Endothelial cell of umbilical vein (primary cell): Measurements from ENCODE around the gene P3H1. TPM values are rescaled to one million over a fixed set of nuclear protein-coding genes. Genes with fewer than 3 reads are reported as not detected.
"Not testable (repeated sequence)": the region's sequence is repeated elsewhere in the genome, so short reads cannot be mapped to it uniquely, and the experiment has no call there.

ENCODE experiments used
- BruUV-seq: library from RNA; stranded (reverse); fragments of 400-500 nt; replicated peaks from 2 replicates; lab custom pipeline; 2021; lab: Mats Ljungman, UMichigan
- CTCF ChIA-PET: fragments of 300-600, 350-600 bp; sonication (Branson Sonifier 250); formaldehyde crosslinking; loops from one replicate; lab custom pipeline; 2021; ENCODE audit warnings: antibody characterized with exemption, inconsistent platforms; lab: Charles Lee
- POLR2A ChIA-PET: fragments of 300-600, 350-600 bp; sonication (Branson Sonifier 250); formaldehyde crosslinking; loops from one replicate; lab custom pipeline; 2021; ENCODE audit warnings: antibody characterized with exemption, inconsistent platforms; lab: Charles Lee
- DNase-seq: peaks from one replicate; pipeline ENCODE4 v3.0.0-alpha.2; 2011; ENCODE audit warnings: low read depth, low spot score
- FAIRE-seq: peaks from 2 replicates; lab custom pipeline; 2011; peaks lifted over from hg19 to GRCh38; lab: Jason Lieb, UNC
- H2AFZ ChIP-seq: 2 replicates; pipeline ENCODE4 v1.6.0; 2012; ENCODE audit warnings: low read depth, low read length, control low read depth, inconsistent platforms
- H3K27ac ChIP-seq: 2 replicates; pipeline ENCODE4 v1.5.1; 2011; ENCODE audit warnings: low read depth, mild to moderate bottlenecking, control low read depth, low read length, moderate library complexity; ENCODE audit not compliant: insufficient read depth
- H3K27me3 ChIP-seq, 2 experiments: 2 replicates each; pipeline versions ENCODE4 v1.6.0 to v1.6.1; 2011; ENCODE audit warnings: low read length in 2 of 2, mixed read lengths in 1 of 2; ENCODE audit not compliant: control insufficient read depth in 2 of 2, insufficient read depth in 2 of 2
- H3K36me3 ChIP-seq, 2 experiments: 2 replicates in 1 of 2; 3 replicates in 1 of 2; pipeline ENCODE4 v1.5.1; 2011; ENCODE audit warnings: low read length in 2 of 2, mild to moderate bottlenecking in 1 of 2, moderate library complexity in 1 of 2; ENCODE audit not compliant: control insufficient read depth in 2 of 2, insufficient read depth in 2 of 2; ENCODE audit errors: extremely low read depth in 1 of 2
- H3K4me1 ChIP-seq: 3 replicates; pipeline ENCODE4 v1.5.1; 2011; ENCODE audit warnings: mild to moderate bottlenecking, low read length; ENCODE audit not compliant: control insufficient read depth, insufficient read depth; ENCODE audit errors: extremely low read depth
- H3K4me2 ChIP-seq: 2 replicates; pipeline ENCODE4 v1.6.1; 2011; ENCODE audit warnings: low read length, control low read depth, mixed read lengths; ENCODE audit not compliant: insufficient read depth
- H3K4me3 ChIP-seq, 3 experiments: fragments of 200-600 bp in 1 of 3; sonication (generic), shearing (Covaris generic) in 1 of 3; replicated peaks in 1 of 3; 2 replicates each; pipeline ENCODE4 v1.5.1; 2011 to 2016; ENCODE audit warnings: control low read depth in 3 of 3, low read length in 3 of 3, mild to moderate bottlenecking in 2 of 3, inconsistent platforms in 1 of 3, low read depth in 1 of 3, moderate library complexity in 1 of 3; ENCODE audit not compliant: insufficient read depth in 1 of 3
- H3K79me2 ChIP-seq: 2 replicates; pipeline ENCODE4 v1.6.0; 2012; ENCODE audit warnings: low read length, inconsistent platforms; ENCODE audit not compliant: control insufficient read depth, insufficient read depth
- H3K9ac ChIP-seq: replicated peaks from 2 replicates; pipeline ENCODE3; 2011; ENCODE audit warnings: low read length, control low read depth; ENCODE audit not compliant: insufficient read depth; ENCODE audit errors: extremely low read depth
- H3K9me1 ChIP-seq: replicated peaks from 3 replicates; pipeline ENCODE4 v1.6.0; 2011; ENCODE audit warnings: mild to moderate bottlenecking, low read length; ENCODE audit not compliant: control insufficient read depth, insufficient read depth; ENCODE audit errors: extremely low read depth
- H3K9me3 ChIP-seq: replicated peaks from 2 replicates; pipeline ENCODE4 v1.5.1; 2012; ENCODE audit warnings: low read length, inconsistent platforms; ENCODE audit not compliant: control insufficient read depth, insufficient read depth
- H4K20me1 ChIP-seq: replicated peaks from 2 replicates; pipeline ENCODE3; 2011; ENCODE audit warnings: mild to moderate bottlenecking, low read length; ENCODE audit not compliant: control insufficient read depth, insufficient read depth; ENCODE audit errors: extremely low read depth
- EZH2 ChIP-seq: IDR thresholded peaks from 2 replicates; pipeline ENCODE4 v1.6.1; 2012; ENCODE audit warnings: borderline replicate concordance, low read depth, mild to moderate bottlenecking, moderate library complexity, low read length, inconsistent platforms; ENCODE audit not compliant: severe bottlenecking
- FOS ChIP-seq: IDR thresholded peaks from 2 replicates; pipeline ENCODE4 v1.6.1; 2011; ENCODE audit warnings: mild to moderate bottlenecking, low read length, moderate library complexity, borderline replicate concordance; ENCODE audit not compliant: insufficient read depth
- GATA2 ChIP-seq: IDR thresholded peaks from 2 replicates; pipeline ENCODE4 v1.7.0; 2011; ENCODE audit warnings: low read depth, mild to moderate bottlenecking, moderate library complexity, mixed read lengths, low read length; ENCODE audit not compliant: insufficient read length, insufficient read depth
- JUN ChIP-seq: IDR thresholded peaks from 2 replicates; pipeline ENCODE4 v1.6.1; 2011; ENCODE audit warnings: borderline replicate concordance, low read depth; ENCODE audit not compliant: insufficient read length, insufficient read depth
- MYC ChIP-seq: IDR thresholded peaks from one replicate; pipeline ENCODE4 v1.6.1; 2011; ENCODE audit warnings: mild to moderate bottlenecking, low read depth, low read length
- POLR2A ChIP-seq: IDR thresholded peaks from 2 replicates; pipeline ENCODE4 v1.6.1; 2012; ENCODE audit warnings: low read depth, mild to moderate bottlenecking, control low read depth, low read length
- POLR2AphosphoS5 ChIP-seq: IDR thresholded peaks from 2 replicates; pipeline ENCODE4 v1.6.1; 2012; ENCODE audit warnings: low read depth, mild to moderate bottlenecking, control low read depth, low read length, moderate library complexity; ENCODE audit not compliant: insufficient read depth
- dilution Hi-C: fragments of 300-500 bp; cut with MboI; formaldehyde crosslinking; loops from one replicate; pipeline ENCODE4 v1.15.0; 2019; ENCODE audit warnings: low sequenced_read_pairs; ENCODE audit not compliant: extremely low pct_ligation_motif_present
- intact Hi-C: fragments of 100-400 bp; cut with micrococcal nuclease; formaldehyde crosslinking; loops from one replicate; pipeline ENCODE4 v1.10.0; 2022
- polyA plus RNA-seq, 4 experiments: library from polyadenylated mRNA; depleted of rRNA in 3 of 4; stranded (reverse) in 3 of 4; unstranded in 1 of 4; fragments of >200 nt; gene quantifications; 2 replicates each; pipeline versions ENCODE4 v1.2.1 to v1.2.3, GENCODE V29; 2011 to 2012; ENCODE audit warnings: missing spikeins in 1 of 4
- total RNA-seq: library from RNA; stranded (reverse); gene quantifications from 2 replicates; pipeline ENCODE4 v1.2.3, GENCODE V29; 2021
- TF ChIP-seq, protein P1 (sequence below): IDR thresholded peaks from 2 replicates; pipeline ENCODE4 v1.6.1; 2011; ENCODE audit not compliant: insufficient read depth, insufficient read length
- TF ChIP-seq, protein P2 (sequence below), 2 donors: IDR thresholded peaks; 1 replicate in 1 of 2; 2 replicates in 1 of 2; pipeline ENCODE4 v1.5.1; 2011; ENCODE audit warnings: low read length in 2 of 2, mild to moderate bottlenecking in 2 of 2, moderate library complexity in 2 of 2, control low read depth in 1 of 2, inconsistent platforms in 1 of 2, low read depth in 1 of 2; ENCODE audit not compliant: insufficient read depth in 1 of 2; ENCODE audit errors: extremely low read depth in 1 of 2

The P3H1 gene
- total and polyA plus RNA-seq, 2 donors (not counting 3 experiments of a cell fraction or from before 2014, with no cell fraction given) = 136 to 194 TPM

DNA sequence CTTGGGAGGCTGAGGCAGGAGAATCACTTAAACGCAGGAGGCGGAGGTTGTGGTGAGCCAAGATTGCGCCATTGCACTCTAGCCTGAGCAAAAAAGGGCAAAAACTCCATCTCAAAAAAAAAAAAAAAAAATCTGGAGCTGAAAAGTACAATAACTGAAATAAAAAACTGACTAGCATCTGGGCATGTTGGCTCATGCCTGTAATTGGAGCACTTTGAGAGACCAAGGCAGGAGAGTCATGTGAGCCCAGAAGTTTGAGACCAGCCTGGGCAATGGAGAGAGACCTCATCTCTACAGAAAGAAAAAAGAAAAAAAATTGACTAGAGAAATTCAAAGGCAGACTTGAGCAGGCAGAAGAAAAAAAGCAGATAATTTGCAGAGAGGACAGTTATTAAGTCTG lies 44.9 kb downstream of the P3H1 start:
- no peak overlapping the region for H2AFZ ChIP-seq
- no peak overlapping the region for H3K4me3 ChIP-seq
- dilution Hi-C loops (no loop called here), intact Hi-C loops (no loop called here)
- H3K4me2 ChIP-seq = no peak overlapping the region
- no peak overlapping the region for H3K27ac ChIP-seq
- H3K79me2 ChIP-seq = no peaks in the 10 kb centered on the region
- ChIA-PET CTCF (interaction anchor here (0.6 kb wide), 2 partner anchors 37 to 613 kb away, joined by 3 read pairs; no protein-coding TSS in a partner anchor), POLR2A (no interaction called here)
- no peaks in the 10 kb centered on the region for H3K9me3 ChIP-seq
- no peaks in the 10 kb centered on the region for H3K36me3 ChIP-seq
- no peaks in the 10 kb centered on the region for H4K20me1 ChIP-seq
- FAIRE-seq = no peak
- H3K9ac ChIP-seq = no peak overlapping the region
- no TSS peak for BruUV-seq
- no peaks in the 10 kb centered on the region for H3K9me1 ChIP-seq
- no peaks in the 10 kb centered on the region for H3K27me3 ChIP-seq
- H3K4me1 ChIP-seq = no peaks in the 10 kb centered on the region
- no peak for TF ChIP-seq EZH2
- DNase-seq = no peak

DNA sequence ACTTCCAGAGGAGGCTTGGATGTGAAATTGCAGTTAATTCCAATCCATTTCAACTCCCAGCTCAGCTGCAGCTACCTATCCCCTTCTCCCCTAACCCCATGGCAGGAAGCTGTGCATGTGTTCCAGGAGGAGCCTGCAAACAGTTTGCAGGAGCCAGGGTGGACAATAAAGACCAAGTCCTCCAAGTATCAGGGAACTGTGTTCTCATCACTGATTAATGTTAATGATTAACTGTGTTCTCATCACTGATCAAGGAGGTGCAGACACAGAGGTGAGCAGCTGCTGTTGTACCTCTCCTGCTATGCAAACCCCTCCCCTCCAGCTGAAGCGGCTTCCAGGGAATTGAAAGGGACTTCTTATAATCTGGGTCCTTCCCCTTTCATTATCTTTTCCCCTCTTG lies 46.0 kb downstream of the P3H1 start:
- Histone ChIP-seq H3K4me3 (no peak overlapping the region), H4K20me1 (no peaks in the 10 kb centered on the region), H3K27me3 (no peaks in the 10 kb centered on the region), H3K4me2 (no peak overlapping the region), H2AFZ (no peak overlapping the region), H3K9ac (no peak overlapping the region), H3K9me1 (no peaks in the 10 kb centered on the region), H3K9me3 (no peaks in the 10 kb centered on the region), H3K36me3 (no peaks in the 10 kb centered on the region), H3K4me1 (no peaks in the 10 kb centered on the region), H3K79me2 (no peaks in the 10 kb centered on the region), H3K27ac (no peak overlapping the region)
- no peak for TF ChIP-seq FOS
- TF ChIP-seq, protein P1, sequence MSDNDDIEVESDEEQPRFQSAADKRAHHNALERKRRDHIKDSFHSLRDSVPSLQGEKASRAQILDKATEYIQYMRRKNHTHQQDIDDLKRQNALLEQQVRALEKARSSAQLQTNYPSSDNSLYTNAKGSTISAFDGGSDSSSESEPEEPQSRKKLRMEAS = no peak
- no peak for TF ChIP-seq POLR2AphosphoS5
- TF ChIP-seq GATA2 = no peak
- TF ChIP-seq MYC = no peak
- TF ChIP-seq, protein P2, sequence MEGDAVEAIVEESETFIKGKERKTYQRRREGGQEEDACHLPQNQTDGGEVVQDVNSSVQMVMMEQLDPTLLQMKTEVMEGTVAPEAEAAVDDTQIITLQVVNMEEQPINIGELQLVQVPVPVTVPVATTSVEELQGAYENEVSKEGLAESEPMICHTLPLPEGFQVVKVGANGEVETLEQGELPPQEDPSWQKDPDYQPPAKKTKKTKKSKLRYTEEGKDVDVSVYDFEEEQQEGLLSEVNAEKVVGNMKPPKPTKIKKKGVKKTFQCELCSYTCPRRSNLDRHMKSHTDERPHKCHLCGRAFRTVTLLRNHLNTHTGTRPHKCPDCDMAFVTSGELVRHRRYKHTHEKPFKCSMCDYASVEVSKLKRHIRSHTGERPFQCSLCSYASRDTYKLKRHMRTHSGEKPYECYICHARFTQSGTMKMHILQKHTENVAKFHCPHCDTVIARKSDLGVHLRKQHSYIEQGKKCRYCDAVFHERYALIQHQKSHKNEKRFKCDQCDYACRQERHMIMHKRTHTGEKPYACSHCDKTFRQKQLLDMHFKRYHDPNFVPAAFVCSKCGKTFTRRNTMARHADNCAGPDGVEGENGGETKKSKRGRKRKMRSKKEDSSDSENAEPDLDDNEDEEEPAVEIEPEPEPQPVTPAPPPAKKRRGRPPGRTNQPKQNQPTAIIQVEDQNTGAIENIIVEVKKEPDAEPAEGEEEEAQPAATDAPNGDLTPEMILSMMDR (IDR thresholded peaks at IDR 0.05; ENCODE audit: extremely low read depth in 1 of 2, insufficient read depth in 1 of 2, low read depth in 1 of 2, low read length in 2 of 2) = no peak
- TF ChIP-seq POLR2A = no peak
- TF ChIP-seq EZH2 = no peak
- no peak for TF ChIP-seq JUN
- DNase-seq (no peak), FAIRE-seq (no peak)
- intact Hi-C loops = no loop called here
- BruUV-seq = no TSS peak
- CTCF ChIA-PET = no interaction called here
- dilution Hi-C loops = no loop called here
- POLR2A ChIA-PET = no interaction called here

DNA sequence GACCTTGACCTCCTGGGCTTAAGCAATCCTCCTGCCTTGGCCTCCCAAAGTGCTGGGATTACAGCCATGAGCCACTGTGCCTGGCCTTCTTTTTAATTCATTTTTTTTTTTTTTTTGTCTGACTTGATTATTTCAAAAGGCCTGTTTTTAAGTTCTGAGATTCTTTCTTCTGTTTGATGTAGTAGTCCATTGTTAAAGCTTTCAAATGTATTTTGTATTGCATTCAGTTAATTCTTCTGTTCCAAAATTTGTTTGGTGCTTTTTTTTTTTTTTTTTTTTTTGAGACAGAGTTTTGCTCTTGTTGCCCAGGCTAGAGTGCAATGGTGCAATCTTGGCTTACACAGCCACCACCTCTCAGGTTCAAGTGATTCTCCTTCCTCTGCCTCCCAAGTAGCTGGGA lies 52.4 kb downstream of the P3H1 start:
- intact Hi-C loops, BruUV-seq, POLR2A ChIA-PET, H2AFZ ChIP-seq, H3K9me1 ChIP-seq, H3K27ac ChIP-seq, H3K9me3 ChIP-seq, dilution Hi-C loops, H3K9ac ChIP-seq, H3K4me2 ChIP-seq, H3K4me3 ChIP-seq, H3K36me3 ChIP-seq, H3K27me3 ChIP-seq, H3K4me1 ChIP-seq, H4K20me1 ChIP-seq, DNase-seq, FAIRE-seq: not testable (repeated sequence)
- H3K79me2 ChIP-seq = peaks cover 13% of the 10 kb centered on the region
- CTCF ChIA-PET = interaction anchor here (0.8 kb wide), 1 partner anchor 22 kb away, joined by 3 read pairs; no protein-coding TSS in a partner anchor
